ENCODE results near the gene TPST1. TPM values are rescaled to one million over a fixed set of nuclear protein-coding genes. Genes with fewer than 3 reads are reported as not detected.
"Not testable (repeated sequence)": the region's sequence is repeated elsewhere in the genome, so short reads cannot be mapped to it uniquely, and the experiment has no call there.

Gene TPST1
- total RNA-seq, 4 donors from 2014 or later: 24.5 to 60.4 (median 28.2) TPM

DNA sequence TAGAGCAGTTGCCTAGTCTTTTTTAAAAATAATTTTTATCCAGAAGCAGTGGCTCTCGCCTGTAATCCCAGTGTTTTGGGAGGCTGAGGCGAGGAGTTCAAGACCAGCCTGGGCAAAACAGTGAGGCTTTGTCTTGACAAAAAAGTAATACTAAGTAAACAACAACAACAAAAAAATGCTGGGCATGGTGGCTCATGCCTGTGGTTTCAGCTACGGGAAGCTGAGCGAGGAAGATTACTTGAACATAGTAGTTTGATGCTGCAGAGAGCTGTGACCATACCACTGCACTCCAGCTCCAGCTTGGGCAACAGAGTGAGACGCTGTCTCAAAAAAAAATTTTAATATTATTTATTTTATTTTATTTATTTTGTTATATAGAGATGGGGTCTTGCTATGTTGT lies 31.3 kb upstream of the TPST1 start:
- intact Hi-C loops (cut with DNase I): no loop called here
- Histone ChIP-seq H3K9me3 (no peaks in the 10 kb centered on the region), H3K36me3 (no peaks in the 10 kb centered on the region), H3K4me3 (replicated peaks in 1 of 3) (no peak overlapping the region), H3K27me3 (no peaks in the 10 kb centered on the region), H3K4me1 (peaks cover 3 to 12% of the 10 kb centered on the region in 2 donors), H3K27ac (no peak overlapping the region)
- 93% methylated on average over 5 of the region's 5 CpGs for WGBS, 2 donors
- DNase-seq: no peak
- TF ChIP-seq, protein P1, sequence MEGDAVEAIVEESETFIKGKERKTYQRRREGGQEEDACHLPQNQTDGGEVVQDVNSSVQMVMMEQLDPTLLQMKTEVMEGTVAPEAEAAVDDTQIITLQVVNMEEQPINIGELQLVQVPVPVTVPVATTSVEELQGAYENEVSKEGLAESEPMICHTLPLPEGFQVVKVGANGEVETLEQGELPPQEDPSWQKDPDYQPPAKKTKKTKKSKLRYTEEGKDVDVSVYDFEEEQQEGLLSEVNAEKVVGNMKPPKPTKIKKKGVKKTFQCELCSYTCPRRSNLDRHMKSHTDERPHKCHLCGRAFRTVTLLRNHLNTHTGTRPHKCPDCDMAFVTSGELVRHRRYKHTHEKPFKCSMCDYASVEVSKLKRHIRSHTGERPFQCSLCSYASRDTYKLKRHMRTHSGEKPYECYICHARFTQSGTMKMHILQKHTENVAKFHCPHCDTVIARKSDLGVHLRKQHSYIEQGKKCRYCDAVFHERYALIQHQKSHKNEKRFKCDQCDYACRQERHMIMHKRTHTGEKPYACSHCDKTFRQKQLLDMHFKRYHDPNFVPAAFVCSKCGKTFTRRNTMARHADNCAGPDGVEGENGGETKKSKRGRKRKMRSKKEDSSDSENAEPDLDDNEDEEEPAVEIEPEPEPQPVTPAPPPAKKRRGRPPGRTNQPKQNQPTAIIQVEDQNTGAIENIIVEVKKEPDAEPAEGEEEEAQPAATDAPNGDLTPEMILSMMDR (IDR thresholded peaks at IDR 0.05): no peak
- no peak for TF ChIP-seq POLR2A (IDR thresholded peaks at IDR 0.05)

DNA sequence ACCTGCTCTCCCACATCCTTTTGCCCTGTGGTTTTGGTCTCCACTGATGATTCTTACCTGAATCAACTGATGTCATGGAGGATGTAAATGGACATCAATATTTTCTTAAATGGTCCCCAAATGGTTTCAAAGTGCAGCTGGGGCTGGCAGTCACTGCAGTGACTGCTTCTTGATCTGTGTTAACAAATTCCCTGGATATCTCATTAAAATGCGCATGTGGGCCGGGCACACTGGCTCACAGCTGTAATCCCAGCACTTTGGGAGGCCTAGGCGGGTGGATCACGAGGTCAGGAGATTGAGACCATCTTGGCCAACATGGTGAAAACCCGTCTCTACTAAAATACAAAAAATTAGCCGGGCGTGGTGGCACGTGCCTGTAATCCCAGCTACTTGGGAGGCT lies 30.1 kb upstream of the TPST1 start:
- DNase-seq; H3K27me3 ChIP-seq; H3K4me3 ChIP-seq (replicated peaks in 1 of 3); H3K9me3 ChIP-seq; intact Hi-C loops (cut with DNase I); H3K36me3 ChIP-seq; H3K27ac ChIP-seq; H3K4me1 ChIP-seq: not testable (repeated sequence)
- 95 to 97% methylated on average over 8 of the region's 8 CpGs for WGBS, 2 donors

DNA sequence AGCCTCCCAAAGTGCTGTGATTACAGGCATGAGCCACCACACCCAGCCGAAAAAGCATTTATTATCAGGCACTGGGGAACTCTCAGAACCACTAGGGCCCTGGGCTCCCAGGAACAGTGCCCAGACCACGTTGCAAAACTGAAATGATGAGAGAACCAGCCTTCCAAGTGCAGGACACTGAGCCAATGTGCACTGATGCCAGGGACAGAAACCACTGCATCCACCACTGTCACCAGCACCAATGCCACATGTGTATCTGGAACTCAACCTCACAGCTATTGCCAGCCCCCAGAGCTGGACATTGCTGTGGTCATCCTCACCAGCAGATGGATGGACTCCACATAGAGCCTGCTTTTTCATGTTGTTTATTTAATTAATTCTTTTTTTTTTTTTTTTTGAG lies 28.2 kb upstream of the TPST1 start:
- H3K27ac ChIP-seq: no peak overlapping the region
- no peaks in the 10 kb centered on the region for H3K36me3 ChIP-seq
- H3K27me3 ChIP-seq: no peaks in the 10 kb centered on the region
- H3K9me3 ChIP-seq: no peaks in the 10 kb centered on the region
- 50 to 70% methylated on average over 2 of the region's 2 CpGs for WGBS, 2 donors
- no peak for TF ChIP-seq POLR2A (IDR thresholded peaks at IDR 0.05)
- H3K4me3 ChIP-seq (replicated peaks in 1 of 3): no peak overlapping the region
- intact Hi-C loops (cut with DNase I): no loop called here
- DNase-seq: no peak
- no peaks in the 10 kb centered on the region for H3K4me1 ChIP-seq

DNA sequence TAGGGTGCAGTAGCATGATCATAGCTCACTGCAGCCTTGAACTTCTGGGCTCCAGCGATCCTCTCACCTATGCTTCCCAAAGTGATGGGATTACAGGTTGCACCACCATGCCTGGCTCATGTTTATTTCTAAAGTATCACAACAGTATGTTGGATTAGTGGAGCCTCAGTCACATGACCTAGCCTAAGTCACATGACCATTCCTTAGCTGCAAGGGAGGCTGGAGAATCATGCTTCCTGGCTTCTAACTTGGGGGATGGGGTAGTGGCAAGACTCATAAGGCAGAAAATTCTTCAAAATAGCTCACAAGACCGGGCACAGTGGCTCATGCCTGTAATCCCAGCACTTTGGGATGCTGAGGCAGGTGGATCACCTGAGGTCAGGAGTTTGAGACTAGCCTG lies 26.9 kb upstream of the TPST1 start:
- no peaks in the 10 kb centered on the region for H3K27me3 ChIP-seq
- no peaks in the 10 kb centered on the region for H3K36me3 ChIP-seq
- TF ChIP-seq POLR2A (IDR thresholded peaks at IDR 0.05): no peak
- TF ChIP-seq, protein P1 (IDR thresholded peaks at IDR 0.05): no peak
- intact Hi-C loops (cut with DNase I): no loop called here
- no peak for DNase-seq
- H3K9me3 ChIP-seq: no peaks in the 10 kb centered on the region
- H3K4me1 ChIP-seq: no peaks in the 10 kb centered on the region
- no peak overlapping the region for H3K4me3 ChIP-seq (replicated peaks in 1 of 3)
- WGBS, 2 donors: 93 to 100% methylated on average over 2 of the region's 2 CpGs
- H3K27ac ChIP-seq: no peak overlapping the region

DNA sequence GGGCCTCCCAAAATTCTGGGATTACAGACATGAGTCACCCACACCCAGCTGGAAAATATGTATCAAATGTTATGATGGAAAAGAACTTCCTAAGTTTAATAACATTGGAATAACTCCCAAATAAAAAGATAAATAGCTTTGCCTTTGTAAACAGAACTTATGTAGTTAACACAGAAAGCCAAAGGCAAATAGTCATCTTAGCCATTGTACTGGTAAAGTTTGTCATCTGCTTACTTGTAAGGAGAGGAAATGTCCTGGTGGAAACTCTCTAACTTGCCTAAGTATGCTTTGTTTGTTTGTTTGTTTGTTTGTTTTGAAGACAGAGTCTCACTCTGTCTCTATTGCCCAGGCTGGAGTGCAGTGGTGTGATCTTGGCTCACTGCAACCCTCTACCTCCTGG lies 23.8 kb upstream of the TPST1 start:
- intact Hi-C loops (cut with DNase I): no loop called here
- no peak for DNase-seq
- Histone ChIP-seq H3K4me1 (no peaks in the 10 kb centered on the region), H3K4me3 (replicated peaks in 1 of 3) (no peak overlapping the region), H3K27ac (no peak overlapping the region), H3K36me3 (no peaks in the 10 kb centered on the region), H3K9me3 (no peaks in the 10 kb centered on the region), H3K27me3 (no peaks in the 10 kb centered on the region)
- no peak for TF ChIP-seq POLR2A (IDR thresholded peaks at IDR 0.05)
- TF ChIP-seq, protein P1 (IDR thresholded peaks at IDR 0.05): no peak

DNA sequence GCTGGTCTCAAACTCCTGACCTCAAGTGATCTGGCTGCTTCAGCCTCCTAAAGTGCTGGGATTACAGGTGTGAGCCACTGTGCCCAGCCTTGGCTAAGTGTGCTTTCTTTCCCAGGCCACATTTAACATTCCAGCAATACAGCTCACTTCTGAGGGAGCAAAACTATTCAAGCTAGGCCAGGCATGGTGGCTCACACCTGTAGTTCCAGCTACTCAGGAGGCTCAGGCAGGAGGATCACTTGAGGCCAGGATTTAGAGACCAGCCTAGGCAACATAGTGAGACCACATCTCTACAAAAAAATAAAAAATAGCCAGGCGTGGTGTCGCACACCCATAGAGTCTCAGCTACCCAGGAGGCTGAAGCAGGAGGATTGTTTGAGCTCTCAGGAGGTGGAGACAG lies 23.3 kb upstream of the TPST1 start:
- Histone ChIP-seq H3K27me3 (no peaks in the 10 kb centered on the region), H3K27ac (no peak overlapping the region), H3K9me3 (no peaks in the 10 kb centered on the region), H3K36me3 (no peaks in the 10 kb centered on the region), H3K4me3 (replicated peaks in 1 of 3) (no peak overlapping the region), H3K4me1 (no peaks in the 10 kb centered on the region)
- no peak for DNase-seq
- TF ChIP-seq POLR2A (IDR thresholded peaks at IDR 0.05): no peak
- TF ChIP-seq, protein P1 (IDR thresholded peaks at IDR 0.05): no peak
- 93 to 95% methylated on average over 2 of the region's 2 CpGs for WGBS, 2 donors
- intact Hi-C loops (cut with DNase I): no loop called here

Data from thyroid gland (tissue), 4 donors.